H7 (cell line): Measurements from ENCODE around the gene SWAP70. TPM values are rescaled to one million over a fixed set of nuclear protein-coding genes. Genes with fewer than 3 reads are reported as not detected.

Experiments used
- DNase-seq: peaks from one replicate; pipeline ENCODE4 v3.0.0; 2012
- H3K27me3 ChIP-seq: 2 replicates; pipeline ENCODE4 v1.6.0; 2011; ENCODE audit warnings: mild to moderate bottlenecking, low read length; ENCODE audit not compliant: control insufficient read depth, insufficient read depth
- H3K36me3 ChIP-seq: replicated peaks from 2 replicates; pipeline ENCODE4 v1.5.1; 2011; ENCODE audit warnings: low read length; ENCODE audit not compliant: control insufficient read depth, insufficient read depth
- H3K4me3 ChIP-seq: 2 replicates; pipeline ENCODE4 v1.5.1; 2011; ENCODE audit warnings: low read depth, mild to moderate bottlenecking, control low read depth, low read length, moderate library complexity; ENCODE audit not compliant: insufficient read depth
- total RNA-seq: library from RNA; depleted of rRNA; stranded (reverse); fragments of >200 nt; shearing (Covaris generic); gene quantifications from 2 replicates; pipeline ENCODE4 v1.2.3, GENCODE V29; 2014; rRNA removed

The SWAP70 gene
- total RNA-seq, 1 experiment from 2014 or later: 18.5 TPM

- no peaks in the 10 kb centered on the region for H3K27me3 ChIP-seq
- H3K4me3 ChIP-seq: no peak overlapping the region
- no peak for DNase-seq
- H3K36me3 ChIP-seq: peaks cover 14% of the 10 kb centered on the region
These were observed 126.8 kb downstream of the SWAP70 start for GRCh38 chr11:9790703-9791102.

DNA sequence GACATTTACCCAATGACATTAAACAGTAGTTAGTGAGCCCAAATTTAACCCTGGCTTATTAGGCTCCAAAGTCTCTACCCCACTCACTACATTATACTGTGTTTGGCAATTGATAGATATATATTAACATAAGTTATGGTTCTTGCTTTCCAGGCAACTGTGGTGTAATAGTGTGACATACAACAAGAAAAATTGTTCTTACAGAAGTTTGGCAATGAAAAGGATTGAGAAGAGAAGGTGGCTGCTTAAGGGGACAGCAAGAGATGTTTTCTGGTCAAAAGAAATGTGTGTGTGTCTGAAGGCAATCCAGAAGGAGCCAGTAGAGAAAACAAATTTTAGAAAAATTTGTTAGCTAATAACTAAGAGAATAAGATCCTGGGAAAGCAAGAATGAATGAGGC lies 132.4 kb downstream of the SWAP70 start:
- 0 out of 2 replicates have a peak, but pooled peaks cover 1% of the 10 kb centered on the region for H3K36me3 ChIP-seq
- no peak overlapping the region for H3K4me3 ChIP-seq
- H3K27me3 ChIP-seq: no peaks in the 10 kb centered on the region
- no peak for DNase-seq

- Histone ChIP-seq H3K27me3 (no peaks in the 10 kb centered on the region), H3K36me3 (0 out of 2 replicates have a peak, but pooled peaks cover 1% of the 10 kb centered on the region), H3K4me3 (no peak overlapping the region)
- DNase-seq: no peak
These were observed 133.0 kb downstream of the SWAP70 start for GRCh38 chr11:9796854-9797253.

GRCh38 chr11:9797300-9797699 lies 133.4 kb downstream of the SWAP70 start:
- Histone ChIP-seq H3K36me3 (0 out of 2 replicates have a peak, but pooled peaks cover 1% of the 10 kb centered on the region), H3K4me3 (no peak overlapping the region), H3K27me3 (no peaks in the 10 kb centered on the region)
- DNase-seq: no peak

DNA sequence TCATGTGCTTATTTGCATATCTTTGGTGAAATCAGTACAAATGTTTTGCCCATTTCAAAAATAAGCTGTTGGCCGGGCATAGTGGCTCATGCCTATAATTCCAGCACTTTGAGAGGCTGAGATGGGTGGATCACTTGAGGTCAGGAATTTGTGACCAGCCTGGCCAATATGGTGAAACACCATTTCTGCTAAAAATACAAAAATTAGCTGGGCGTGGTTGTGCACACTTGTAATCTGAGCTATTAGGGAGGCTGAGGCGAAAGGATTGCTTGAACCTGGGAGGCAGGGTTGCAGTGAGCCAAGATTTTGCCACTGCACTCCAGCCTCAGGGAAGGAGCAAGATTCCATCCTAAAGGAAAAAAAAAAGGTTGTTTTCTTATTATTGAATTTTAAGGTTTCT lies 136.0 kb downstream of the SWAP70 start:
- Histone ChIP-seq H3K4me3 (no peak overlapping the region), H3K27me3 (no peaks in the 10 kb centered on the region), H3K36me3 (0 out of 2 replicates have a peak, but pooled peaks cover 1% of the 10 kb centered on the region)
- DNase-seq: no peak

DNA sequence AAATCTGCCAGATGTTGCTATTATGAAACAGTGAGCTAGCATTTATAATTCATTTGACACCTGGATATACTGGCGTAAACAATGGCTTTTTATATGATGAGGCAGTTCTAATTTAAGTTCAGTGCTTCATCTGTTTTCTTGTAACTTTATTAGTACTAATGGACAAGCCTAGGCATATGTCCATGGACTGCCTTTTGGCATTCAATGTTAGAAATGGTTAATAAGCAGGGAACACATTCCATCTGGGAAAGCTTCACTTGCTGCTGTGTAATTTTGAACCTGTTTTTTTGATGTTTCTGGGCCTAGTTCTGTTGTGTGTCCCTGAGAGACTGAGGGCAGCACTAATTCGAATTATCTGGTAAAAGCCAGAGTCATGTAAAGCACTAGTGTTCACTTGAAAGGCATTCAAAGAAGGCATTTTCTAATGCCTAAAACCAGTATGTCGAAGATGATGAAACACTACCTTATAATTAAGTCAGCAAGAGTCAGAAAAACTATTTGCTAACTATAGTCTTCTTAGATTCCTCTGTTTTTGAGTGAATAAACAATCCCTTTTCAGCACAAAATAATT lies 138.5 kb downstream of the SWAP70 start:
- Histone ChIP-seq H3K27me3 (no peaks in the 10 kb centered on the region), H3K4me3 (no peak overlapping the region), H3K36me3 (peaks cover 6% of the 10 kb centered on the region)
- no peak for DNase-seq

Other genes starting within 250 kb of the SWAP70 start
- 55.7 and 64.1 TPM in 2 replicates for gene ZNF143, start 203.1 kb upstream of the SWAP70 start, total RNA-seq
- gene WEE1, start 90.4 kb upstream of the SWAP70 start, total RNA-seq: 125 and 176 TPM in 2 replicates